HG02943 (cell line): ENCODE measurements around the gene DKKL1.

Experiments
- ATAC-seq: cut with Tn5 transposase; IDR thresholded peaks from one replicate; pipeline ENCODE4 v1.9.1; 2021; ENCODE audit warnings: mild to moderate bottlenecking, low read depth, moderate library complexity; ENCODE audit not compliant: unreplicated experiment

Gene DKKL1

DNA sequence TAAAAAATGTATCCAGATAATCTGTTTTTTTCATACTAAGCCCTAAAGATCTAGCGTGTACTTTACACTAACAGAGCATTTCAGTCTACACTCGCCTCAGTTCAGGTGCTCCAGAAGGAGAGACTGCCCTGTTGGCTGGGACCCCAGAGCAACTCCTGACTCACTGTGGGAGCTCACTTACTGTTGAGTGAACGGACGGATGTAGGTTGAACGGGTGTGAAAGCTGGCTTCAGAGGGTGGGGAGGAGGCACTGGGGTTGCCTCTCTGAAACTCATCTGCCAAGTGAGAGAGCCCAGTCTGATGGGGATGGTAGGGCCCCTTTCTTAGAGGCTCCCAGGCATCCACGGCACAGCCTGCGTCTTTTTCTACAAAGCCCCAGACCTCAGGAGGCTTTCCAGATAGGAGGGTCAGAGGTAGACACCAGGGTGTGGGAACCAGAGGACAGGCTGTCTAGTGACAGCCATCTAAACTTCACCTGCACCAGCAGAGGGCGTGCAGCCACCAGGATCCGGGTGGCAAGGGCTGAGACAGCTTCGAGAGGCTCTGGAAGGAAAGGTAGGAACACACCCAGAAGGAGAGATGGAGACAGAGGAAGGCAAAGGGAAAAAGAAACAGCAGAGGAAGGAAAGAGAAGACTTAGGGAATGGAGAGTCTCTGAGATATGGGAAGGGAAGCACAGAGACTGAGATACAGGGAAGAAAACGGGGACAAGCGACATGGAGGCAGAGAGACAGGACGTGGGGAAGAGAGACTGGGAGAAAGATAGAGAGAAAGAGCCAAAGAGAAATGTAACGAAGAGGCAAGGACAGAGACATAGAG is 28.1 kb downstream of the DKKL1 start:
- ATAC-seq = no peak

DNA sequence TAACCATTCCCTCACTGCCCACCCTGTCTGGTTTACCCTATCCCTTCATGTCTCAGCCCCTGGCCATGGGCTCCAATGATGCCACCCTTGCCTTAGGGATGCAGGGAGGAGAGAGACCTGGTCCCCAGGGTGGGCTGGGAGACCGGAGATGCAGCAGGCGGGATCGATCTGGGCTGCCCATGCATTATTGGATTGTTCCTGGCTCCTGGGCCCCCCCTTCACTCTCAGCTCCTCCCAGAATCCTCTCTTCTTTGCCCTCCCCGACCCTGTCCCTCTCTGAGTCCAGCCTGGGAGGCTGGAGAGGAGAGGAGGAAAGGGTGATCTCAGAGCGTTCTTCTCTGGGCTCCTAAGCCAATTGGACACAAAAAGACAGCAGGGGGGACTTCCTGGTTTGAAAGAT is 30.2 kb downstream of the DKKL1 start:
- no peak for ATAC-seq

DNA sequence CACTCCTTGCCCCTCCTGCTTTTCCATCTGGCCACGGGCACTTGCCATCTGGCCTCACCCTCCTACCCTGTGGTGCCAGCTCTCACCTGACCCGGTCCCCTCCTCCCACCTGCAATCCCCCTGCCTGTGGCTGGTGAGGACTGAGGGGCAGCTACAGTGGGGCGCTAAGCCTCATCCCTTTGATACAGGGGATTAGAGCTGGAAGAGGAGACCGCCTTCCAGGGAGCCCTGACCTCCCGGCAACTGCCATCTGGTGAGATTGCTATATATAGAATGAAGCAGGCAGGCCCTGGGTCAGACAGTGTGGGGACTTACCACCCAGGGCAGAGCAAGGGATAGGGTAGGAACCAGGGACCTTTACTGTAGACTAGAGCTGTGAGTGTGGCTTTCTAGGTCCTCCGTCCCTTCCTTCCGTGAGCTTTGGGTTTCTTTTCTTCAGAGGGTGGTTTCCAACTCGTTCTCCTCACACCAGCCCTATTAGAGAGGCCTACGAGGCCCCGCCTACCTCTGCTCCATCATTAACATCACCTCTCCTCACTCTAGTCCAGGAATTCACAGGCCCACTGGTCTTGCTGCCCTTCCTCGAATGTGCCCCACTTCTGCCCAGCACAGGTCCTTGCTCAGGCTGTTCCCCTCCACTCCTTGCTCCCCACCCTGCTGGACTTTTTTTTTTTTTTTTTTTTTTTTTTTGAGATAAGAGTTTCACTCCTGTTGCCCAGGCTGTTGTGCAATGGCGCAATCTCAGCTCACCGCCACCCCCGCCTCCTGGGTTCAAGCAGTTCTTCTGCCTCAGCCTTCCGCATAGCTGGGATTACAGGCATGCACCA is 32.1 kb downstream of the DKKL1 start:
- no peak for ATAC-seq

DNA sequence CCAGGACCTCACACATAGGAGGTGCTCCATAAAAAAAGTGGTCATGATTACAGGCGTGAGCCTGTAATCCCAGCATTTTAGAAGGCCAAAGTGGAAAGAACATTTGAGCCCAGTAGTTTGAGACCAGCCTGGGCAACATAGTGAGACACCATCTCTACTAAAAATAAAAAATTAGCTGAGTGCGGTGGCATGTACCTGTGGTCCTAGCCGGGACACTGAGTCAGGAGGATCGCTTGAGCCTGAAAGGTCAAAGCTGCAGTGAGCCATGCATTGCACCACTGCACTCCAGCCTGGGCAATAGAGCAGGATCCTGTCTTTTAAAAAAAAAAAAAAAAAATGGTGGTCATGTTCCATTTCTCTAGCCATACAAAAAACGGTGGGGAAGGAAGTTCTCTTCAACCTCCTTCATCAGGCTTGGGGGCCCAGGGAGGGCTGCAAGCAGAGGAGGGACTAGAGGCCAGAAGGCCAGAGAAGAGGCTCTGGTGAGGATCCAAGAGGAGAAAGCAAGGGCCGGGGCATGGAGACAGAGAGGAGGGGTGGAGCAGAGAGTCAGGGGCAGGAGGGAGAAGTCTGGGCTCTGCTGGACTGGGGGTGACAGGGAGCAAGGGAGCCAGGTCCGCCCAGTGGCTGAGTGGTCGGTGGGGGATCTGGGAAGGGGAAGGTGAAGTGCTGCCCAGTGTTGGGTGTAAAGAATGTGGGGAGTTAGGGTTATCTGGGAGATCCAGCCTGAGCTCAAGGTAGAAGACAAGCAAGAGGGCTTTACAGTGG is 33.2 kb downstream of the DKKL1 start:
- ATAC-seq = no peak

DNA sequence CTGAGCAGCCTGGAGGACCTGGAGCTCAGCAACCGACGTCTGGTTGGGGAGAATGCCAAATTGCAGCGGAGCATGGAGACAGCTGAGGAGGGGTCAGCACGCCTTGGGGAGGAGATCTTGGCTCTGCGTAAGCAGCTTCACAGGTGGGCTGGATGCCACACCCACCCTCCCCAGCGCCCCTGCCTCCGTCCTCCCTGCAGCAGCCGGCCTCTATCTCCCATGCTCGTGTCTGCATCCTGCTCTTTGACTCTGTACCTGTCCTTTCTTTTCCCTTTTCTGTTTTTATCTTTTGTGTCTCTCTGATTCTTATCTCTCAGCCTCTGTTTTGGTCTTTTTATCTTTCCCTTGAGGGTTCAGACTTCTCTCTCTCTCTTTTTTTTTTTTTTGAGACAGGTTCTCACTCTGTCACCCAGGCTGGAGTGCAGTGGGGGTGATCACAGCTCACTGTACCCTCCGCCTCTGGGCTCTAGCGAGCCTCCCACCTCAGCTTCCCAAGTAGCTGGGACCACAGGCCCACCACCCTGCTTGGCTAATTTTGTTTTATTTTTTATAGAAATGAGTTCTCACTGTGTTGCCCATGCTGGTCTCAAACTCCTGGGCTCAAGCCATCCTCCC is 34.4 kb downstream of the DKKL1 start:
- ATAC-seq = no peak

DNA sequence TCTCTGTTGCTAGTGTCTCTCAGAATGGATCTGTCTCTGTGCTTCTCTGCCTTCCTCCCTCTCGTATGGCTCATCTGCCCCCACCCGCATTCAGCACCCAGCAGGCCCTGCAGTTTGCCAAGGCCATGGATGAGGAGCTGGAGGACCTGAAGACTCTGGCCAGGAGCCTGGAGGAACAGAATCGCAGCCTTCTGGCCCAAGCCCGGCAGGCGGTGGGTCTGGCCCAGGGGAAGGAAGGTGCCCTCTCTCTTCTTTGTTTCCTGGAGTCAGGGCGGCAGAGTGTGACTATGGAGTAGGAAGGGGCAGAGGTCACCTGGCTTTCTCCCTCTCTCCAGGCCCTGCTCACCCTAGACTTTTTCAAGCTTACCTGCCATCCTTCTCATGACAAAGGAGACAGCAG is 35.3 kb downstream of the DKKL1 start:
- no peak for ATAC-seq

DNA sequence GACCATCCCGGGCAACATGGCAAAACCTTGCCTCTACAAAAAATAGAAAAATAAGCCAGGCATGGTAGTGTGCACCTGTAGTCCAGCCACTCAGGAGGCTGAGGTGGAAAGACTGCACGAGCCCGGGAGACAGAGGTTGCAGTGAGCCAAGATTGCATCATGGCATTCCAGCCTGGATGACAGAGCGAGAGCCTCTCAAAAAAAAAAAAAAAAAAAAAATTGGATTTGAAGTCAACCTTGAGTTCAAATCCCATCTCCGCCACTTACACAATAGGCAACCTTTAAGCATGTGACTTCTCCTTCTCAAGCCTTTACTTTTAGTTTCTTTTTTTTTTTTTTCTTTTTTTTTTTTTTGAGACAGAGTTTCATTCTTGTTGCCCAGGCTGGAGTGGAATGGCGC is 36.4 kb downstream of the DKKL1 start:
- no peak for ATAC-seq

DNA sequence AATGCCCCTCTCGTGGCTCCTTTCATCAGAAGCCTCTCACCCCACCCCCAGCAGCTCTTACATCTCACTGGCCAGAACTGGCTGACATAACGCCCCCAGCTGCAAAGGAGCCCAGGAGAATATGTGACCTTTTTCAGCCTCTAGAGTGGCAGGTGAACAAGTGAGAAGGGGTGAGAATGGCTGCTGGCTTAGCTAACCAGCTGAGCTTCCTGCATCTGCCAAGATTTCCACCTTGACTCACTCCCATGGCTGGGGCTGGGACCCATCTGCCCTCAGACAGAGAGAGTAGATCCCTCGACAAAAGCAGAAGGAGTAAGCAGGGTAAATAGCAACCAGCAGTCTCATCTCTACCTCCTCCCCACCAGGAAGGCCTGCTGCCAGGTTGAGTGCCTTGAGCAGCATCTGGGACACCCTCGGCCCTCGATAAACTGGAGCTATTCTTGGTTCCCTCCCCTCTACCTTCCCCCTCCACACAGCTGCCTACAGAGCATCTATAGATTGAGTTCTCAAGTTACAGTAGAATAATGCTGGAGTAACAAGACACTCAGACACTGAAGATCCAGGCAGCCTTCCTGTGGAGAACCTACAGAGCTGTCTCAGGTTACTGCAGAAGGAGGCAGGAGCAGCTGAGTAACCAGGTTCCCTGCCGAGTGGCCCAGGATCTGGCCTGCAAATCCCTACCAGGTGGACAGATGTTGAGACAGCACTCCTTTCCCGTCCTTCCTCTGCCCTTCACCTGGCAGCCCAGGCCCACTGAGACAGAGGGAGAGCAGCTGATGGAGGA is 39.9 kb downstream of the DKKL1 start:
- ATAC-seq = no peak

DNA sequence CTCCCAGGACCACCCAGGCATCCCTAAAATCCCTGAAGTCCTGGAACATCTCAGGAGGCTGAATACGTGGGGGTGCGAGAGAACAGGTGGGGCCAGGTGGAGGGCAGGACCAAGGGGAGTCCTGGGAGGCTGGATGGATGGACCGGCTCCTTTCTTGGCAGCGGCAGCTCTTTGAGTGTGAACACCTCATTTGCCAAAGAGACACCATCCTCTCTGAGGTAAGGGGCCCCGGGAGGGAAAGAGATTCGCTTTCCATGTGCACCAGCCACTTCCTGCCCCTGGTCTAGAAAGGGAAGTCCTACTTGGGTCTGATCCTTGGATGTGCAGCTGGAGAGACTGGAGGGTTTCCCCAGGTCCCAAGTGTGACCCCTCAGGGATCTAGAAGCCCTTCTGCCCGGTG is 43.4 kb downstream of the DKKL1 start:
- ATAC-seq = no peak

DNA sequence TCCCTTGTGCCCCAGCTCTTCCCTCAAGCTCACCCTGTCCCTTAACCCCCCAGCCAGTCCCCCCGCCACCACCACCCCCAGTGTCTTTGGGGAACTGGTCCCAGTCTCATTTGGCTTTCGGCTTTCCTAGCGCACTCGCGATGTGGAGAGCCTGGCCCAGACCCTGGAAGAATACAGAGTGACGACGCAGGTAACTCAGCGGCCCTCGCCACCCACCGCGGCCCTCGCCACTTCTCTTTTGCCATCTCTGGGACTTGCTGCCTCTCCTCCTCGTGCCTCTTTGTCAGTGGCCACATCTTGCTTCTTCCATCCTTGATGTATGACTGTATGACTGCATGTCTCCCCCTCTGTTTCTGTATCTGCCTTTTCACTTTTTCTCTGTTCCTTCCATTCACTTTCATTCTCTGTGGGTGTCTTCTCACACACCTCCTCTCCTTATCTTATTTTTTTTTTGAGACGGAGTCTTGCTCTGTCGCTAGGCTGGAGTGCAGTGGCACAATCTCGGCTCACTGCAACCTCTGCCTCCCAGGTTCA is 43.9 kb downstream of the DKKL1 start:
- no peak for ATAC-seq

DNA sequence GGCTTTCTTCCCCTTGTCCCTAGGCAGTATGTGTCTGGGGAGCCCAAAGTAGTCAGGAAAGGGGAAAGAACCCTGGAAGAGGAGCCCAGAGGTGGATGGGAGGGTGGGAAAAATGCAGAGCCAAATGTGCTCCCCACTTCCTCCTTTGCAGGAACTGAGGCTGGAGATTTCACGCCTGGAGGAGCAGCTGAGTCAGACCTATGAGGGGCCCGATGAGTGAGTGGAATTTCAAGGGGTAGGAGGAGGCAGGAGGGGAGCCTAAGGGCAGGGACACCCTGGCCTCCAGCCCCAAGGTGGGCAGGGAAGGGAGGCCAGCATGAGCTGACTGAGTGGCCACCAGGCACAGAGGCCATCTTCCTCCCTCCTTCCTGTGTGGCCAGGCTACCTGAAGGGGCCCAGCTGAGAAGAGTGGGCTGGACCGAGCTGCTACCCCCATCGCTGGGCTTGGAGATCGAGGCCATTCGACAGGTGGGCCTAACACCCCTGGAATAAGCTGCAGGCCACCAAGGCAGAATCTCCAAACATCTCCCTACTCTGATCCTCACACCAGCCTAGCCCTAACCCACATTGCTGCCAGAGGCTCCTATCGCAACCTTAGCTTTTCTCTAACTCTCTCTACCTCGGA is 45.3 kb downstream of the DKKL1 start:
- no peak for ATAC-seq

DNA sequence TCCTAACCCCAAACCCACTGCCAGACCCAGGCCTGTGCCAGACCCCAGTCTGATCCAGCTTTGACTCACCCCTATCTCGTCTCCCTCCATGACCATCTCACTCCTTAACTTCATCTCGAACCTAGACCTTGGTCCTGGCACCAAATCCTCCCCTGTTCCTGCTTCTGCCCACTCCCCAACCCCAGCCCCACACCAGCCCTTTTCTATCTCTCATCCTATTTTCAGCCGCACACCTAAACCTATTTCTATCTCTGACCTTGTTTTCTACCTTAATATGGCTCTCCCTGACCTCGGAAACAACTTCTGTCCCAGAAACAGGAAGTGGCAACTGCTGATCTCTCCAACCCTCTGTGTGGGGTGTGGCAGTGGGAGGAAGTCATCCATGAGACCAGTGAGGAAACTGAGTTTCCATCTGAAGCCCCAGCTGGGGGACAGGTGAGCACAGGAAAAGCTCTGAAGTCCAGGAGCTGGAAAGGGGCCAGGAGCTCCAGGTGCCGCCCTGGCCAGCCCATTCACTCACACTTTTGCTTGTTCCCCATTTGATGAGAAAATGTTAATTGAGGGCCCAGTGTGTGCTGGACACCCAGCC is 45.9 kb downstream of the DKKL1 start:
- ATAC-seq = no peak

DNA sequence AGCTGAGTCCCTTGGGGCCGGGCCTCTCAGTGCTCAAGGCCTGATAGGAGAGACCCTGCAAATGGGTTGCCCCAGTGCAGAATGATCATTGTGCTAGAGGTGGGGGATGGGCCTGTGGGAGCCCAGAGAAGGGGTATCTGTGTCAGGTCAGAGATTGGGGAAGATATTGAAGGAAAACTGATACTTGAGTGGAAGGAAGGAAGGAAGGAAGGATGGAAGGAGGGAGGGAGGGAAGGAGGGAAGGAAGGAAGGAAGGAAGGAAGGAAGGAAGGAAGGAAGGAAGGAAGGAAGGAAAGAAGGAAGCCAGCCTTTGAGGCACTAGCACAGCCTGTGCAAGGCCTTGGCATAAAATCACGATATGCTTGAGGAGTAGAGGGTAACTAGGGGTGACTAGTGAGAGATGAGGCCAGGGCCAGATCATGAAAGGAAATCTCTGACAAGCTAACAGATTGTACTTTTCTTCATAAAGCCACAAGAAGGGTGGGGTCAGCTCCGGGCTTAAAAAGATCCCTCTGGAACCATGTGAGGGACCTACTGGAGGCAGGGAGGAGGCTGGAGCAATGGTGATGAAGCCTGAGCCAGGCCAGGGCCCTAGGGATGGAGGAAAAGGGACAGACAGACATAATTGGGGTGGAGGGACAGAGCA is 48.1 kb downstream of the DKKL1 start:
- ATAC-seq = no peak

DNA sequence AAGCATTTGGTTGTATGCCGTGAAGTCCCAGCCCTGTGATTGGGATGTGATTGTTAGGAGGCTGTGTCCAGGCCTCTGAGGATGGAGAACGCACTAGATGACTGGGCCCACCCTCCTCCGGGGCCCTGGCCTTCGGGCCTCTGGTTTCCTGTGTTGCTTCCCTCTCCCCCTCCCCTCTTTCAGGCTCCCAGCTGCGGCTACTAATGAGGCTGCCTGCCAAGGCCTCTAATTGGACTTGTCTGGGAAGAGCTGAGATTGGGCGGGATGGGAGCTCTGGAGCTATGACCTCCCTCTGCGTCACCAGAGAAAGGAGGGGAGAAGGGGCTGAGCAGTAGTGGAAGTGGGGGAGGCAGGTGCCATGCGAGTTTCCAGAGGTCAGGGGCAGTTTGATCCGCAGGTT is 49.7 kb downstream of the DKKL1 start:
- no peak for ATAC-seq

DNA sequence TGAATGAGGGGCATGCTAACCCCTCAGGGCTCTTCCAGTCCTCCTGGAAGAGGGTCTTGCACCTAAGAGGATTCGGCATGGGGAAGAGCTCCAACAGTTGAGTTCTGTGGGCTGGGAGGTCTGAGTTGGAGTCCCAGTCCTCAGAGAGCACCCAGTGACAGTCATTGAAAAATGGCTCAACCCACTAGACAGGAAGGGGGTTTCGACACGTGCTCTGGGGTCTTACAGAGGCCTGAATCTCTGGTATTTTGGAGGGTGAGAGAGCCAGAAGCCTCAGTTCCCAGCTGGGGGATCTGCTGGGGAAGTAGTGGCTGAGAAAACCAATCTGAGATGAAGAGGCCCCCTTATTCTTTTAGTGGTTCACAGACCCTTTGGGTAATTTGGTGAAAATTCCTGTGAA is 50.6 kb downstream of the DKKL1 start:
- no peak for ATAC-seq

DNA sequence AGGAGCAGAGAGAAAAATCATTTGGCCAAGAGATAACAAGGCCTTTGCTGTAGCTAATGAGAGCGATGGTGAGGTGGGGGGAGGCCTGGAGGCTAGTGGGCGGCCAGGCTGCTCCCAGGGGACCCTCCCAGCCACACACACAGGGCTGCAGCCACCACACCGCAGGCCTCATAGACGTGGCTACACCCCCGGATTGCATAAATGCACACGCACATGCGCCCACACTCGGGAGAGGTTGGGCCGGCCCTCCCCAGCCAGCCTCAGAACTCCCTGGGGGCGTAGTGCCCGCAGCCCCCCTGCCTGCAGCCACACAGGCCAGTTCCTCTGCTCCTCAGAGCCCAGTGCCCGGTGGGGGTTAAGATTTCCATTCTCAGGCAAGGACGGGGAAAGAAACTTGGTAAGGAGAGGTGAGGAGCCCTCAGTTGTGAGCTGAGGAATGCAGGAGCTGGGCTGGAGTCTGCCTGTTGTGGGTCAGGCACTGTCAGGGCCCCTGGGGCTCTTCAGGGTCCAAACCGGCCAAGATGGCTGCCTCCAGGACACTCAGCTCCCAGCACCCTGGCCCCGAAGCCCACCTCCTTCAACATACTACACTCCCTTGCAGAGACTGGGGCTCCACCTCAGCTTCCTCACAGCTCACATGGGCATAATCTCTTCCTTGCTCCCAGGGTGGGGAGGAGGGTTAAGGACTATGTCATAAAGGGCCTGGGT is 51.6 kb downstream of the DKKL1 start:
- no peak for ATAC-seq

DNA sequence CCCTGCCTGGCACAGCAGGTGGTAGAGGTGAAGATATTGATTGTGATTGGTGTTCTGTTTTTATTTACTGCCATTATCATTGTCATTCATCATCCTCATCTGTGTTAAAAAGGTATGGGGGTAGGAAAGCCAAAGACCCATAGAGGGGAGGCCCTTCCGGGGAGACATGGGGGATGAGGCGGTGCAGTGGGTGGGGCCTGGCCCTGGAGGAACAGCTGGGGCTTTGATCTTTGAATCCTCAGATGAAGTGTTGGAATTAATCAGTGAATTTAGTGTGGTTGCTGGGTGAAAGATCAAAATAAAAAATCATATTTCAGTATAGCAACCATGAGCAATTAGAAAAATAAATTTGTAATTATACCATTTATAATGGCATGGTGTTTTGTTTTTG is 52.1 kb downstream of the DKKL1 start:
- ATAC-seq = no peak

DNA sequence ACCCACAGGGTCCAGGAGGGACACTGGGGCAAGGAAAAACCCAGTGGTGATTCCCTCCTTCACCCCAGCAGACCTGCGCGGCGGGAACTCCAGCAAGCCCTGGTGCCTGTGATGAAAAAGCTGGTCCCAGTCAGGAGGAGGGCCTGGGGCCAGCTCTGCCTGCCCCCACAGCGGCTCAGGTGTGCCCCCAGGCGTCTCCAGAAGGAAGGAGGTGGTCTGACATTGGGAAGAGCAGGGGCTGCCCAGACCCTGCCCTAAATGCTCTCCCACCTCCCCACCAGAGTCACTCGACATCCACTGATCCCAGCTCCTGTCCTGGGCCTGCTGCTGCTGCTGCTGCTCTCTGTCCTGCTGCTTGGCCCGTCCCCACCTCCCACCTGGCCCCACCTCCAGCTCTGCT is 53.4 kb downstream of the DKKL1 start:
- ATAC-seq = no peak
